A549 (cell line): ENCODE measurements around the gene PEAK3. TPM values are rescaled to one million over a fixed set of nuclear protein-coding genes. Genes with fewer than 3 reads are reported as not detected.

Experiments used
- ATAC-seq, 2 experiments: fragments of 200-7000 bp in 1 of 2; fragments of >200 bp in 1 of 2; cut with Nextera tagmentation in 1 of 2; cut with Tn5 transposase in 1 of 2; 3 replicates each; pipeline versions ENCODE4 v1.8.0 to v1.9.1; 2018 to 2020; ENCODE audit warnings: mild to moderate bottlenecking in 1 of 2, moderate library complexity in 1 of 2
- CTCF ChIA-PET: fragments of 300-600 bp; sonication (Branson Sonifier 250); formaldehyde crosslinking; extraction: SDS; loops from one replicate; lab custom pipeline; 2021; ENCODE audit warnings: antibody characterized with exemption, inconsistent platforms; lab: Yijun Ruan, JAX
- POLR2A ChIA-PET: fragments of 350-600 bp; formaldehyde crosslinking; extraction: SDS; loops from one replicate; lab custom pipeline; 2021; ENCODE audit warnings: antibody characterized with exemption, inconsistent platforms; lab: Yijun Ruan, JAX
- DNase-seq, 2 experiments: peaks; one replicate each; pipeline versions ENCODE4 v3.0.0 to v3.0.0-alpha.2; 2011 to 2016; ENCODE audit warnings: low read depth in 1 of 2, low spot score in 1 of 2
- FAIRE-seq: peaks from 2 replicates; lab custom pipeline; 2011; peaks lifted over from hg19 to GRCh38; lab: Jason Lieb, UNC
- H3K27ac ChIP-seq, 2 experiments: fragments of >200 bp; sonication (Bioruptor Twin); formaldehyde crosslinking; 3 replicates each; pipeline ENCODE4 v1.5.1; 2016 to 2017
- H3K4me1 ChIP-seq: fragments of >200 bp; sonication (Bioruptor Twin); formaldehyde crosslinking; 3 replicates; pipeline ENCODE4 v1.6.1; 2016
- H3K4me2 ChIP-seq: fragments of >200 bp; sonication (Bioruptor Twin); formaldehyde crosslinking; 3 replicates; pipeline ENCODE4 v1.6.1; 2016
- H3K4me3 ChIP-seq: fragments of >200 bp; sonication (Bioruptor Twin); formaldehyde crosslinking; 3 replicates; pipeline ENCODE4 v1.5.1; 2016
- H3K9me3 ChIP-seq: fragments of >200 bp; sonication (Bioruptor Twin); formaldehyde crosslinking; 3 replicates; pipeline ENCODE4 v1.6.1; 2016
- CBX8 ChIP-seq: fragments of 200-600 bp; sonication (generic); IDR thresholded peaks from 2 replicates; pipeline ENCODE4 v1.6.1; 2016
- EP300 ChIP-seq, 2 experiments: fragments of >200 bp; sonication (Bioruptor Twin); formaldehyde crosslinking; IDR thresholded peaks; 2 replicates in 1 of 2; 3 replicates in 1 of 2; pipeline ENCODE4 v1.6.1; 2016 to 2017
- ESRRA ChIP-seq: fragments of 150-350 bp; IDR thresholded peaks from 2 replicates; pipeline ENCODE4 v1.6.1; 2014; ENCODE audit warnings: mild to moderate bottlenecking, low read length, borderline replicate concordance
- FOSB ChIP-seq: fragments of 250-450 bp; sonication (Bioruptor Pico); IDR thresholded peaks from 2 replicates; pipeline ENCODE4 v1.5.0; 2020; ENCODE audit warnings: mild to moderate bottlenecking, moderate library complexity
- GATA3 ChIP-seq: IDR thresholded peaks from 2 replicates; pipeline ENCODE4 v1.6.1; 2012; ENCODE audit warnings: borderline replicate concordance
- HDAC2 ChIP-seq: fragments of 200-600 bp; sonication (generic); IDR thresholded peaks from 2 replicates; pipeline ENCODE4 v1.6.1; 2016
- HOXA7 ChIP-seq: fragments of 250-450 bp; sonication (Bioruptor Pico); IDR thresholded peaks from 2 replicates; pipeline ENCODE4 v1.5.0; 2020; ENCODE audit warnings: mild to moderate bottlenecking, moderate library complexity
- HOXB13 ChIP-seq: fragments of 250-450 bp; sonication (Bioruptor Pico); IDR thresholded peaks from 2 replicates; pipeline ENCODE4 v1.5.0; 2020; ENCODE audit warnings: low read depth, mild to moderate bottlenecking, moderate library complexity
- HOXB5 ChIP-seq: fragments of 250-450 bp; sonication (Bioruptor Pico); IDR thresholded peaks from 2 replicates; pipeline ENCODE4 v1.5.0; 2020; ENCODE audit warnings: mild to moderate bottlenecking, moderate library complexity
- JUNB ChIP-seq: fragments of >200 bp; sonication (Bioruptor Twin); formaldehyde crosslinking; IDR thresholded peaks from 2 replicates; pipeline ENCODE4 v1.6.1; 2016
- MAFK ChIP-seq: fragments of 450-650 bp; IDR thresholded peaks from 2 replicates; pipeline ENCODE4 v1.6.1; 2014; ENCODE audit not compliant: partially characterized antibody
- NR3C1 ChIP-seq: fragments of >200 bp; sonication (Bioruptor Twin); formaldehyde crosslinking; IDR thresholded peaks from 3 replicates; pipeline ENCODE4 v1.6.1; 2017
- PHF8 ChIP-seq: fragments of 200-600 bp; sonication (generic); IDR thresholded peaks from 2 replicates; pipeline ENCODE4 v1.6.1; 2016; ENCODE audit warnings: low read depth, mild to moderate bottlenecking, antibody characterized with exemption, moderate library complexity, borderline replicate concordance
- POLR2AphosphoS2 ChIP-seq: conservative IDR thresholded peaks from 2 replicates; pipeline ENCODE4 v1.6.1; 2012; ENCODE audit warnings: low read length, improper control_type of control experiment, inconsistent platforms
- SREBF2 ChIP-seq: fragments of 450-650 bp; IDR thresholded peaks from 2 replicates; pipeline ENCODE4 v1.6.1; 2014; ENCODE audit warnings: mild to moderate bottlenecking, moderate library complexity
- TFCP2L1 ChIP-seq: fragments of 250-450 bp; sonication (Bioruptor Pico); IDR thresholded peaks from 2 replicates; pipeline ENCODE4 v1.5.0; 2021; ENCODE audit warnings: mild to moderate bottlenecking
- TP53 ChIP-seq: fragments of 250-450 bp; sonication (Bioruptor Pico); IDR thresholded peaks from 2 replicates; pipeline ENCODE4 v1.5.0; 2021; ENCODE audit warnings: mild to moderate bottlenecking, moderate library complexity
- ZNF302 ChIP-seq: fragments of 250-450 bp; sonication (Bioruptor Pico); IDR thresholded peaks from 2 replicates; pipeline ENCODE4 v1.9.0; 2021; ENCODE audit warnings: inconsistent platforms, mild to moderate bottlenecking, moderate library complexity
- WGBS: methylation state at CpG from one replicate; pipeline ENCODE4 v1.1.6; 2017; ENCODE audit errors: missing lambda C conversion rate; 5-methylcytosine and 5-hydroxymethylcytosine counted together
- polyA plus RNA-seq, 4 experiments: library from polyadenylated mRNA; depleted of rRNA in 3 of 4; stranded (reverse); fragments of >200 nt; fragmentation: RNase III in 1 of 4; extraction: RNeasy Plus Mini Kit Qiagen cat#74134 plus additional on column Dnase treatment in 1 of 4; gene quantifications; 2 replicates in 3 of 4; 3 replicates in 1 of 4; pipeline ENCODE4 v1.2.3, GENCODE V29; 2011 to 2017
- TF ChIP-seq, protein P1 (sequence below): fragments of 450-650 bp; IDR thresholded peaks from 2 replicates; pipeline ENCODE4 v1.6.1; 2014; ENCODE audit warnings: antibody characterized with exemption
- TF ChIP-seq, protein P2 (sequence below): IDR thresholded peaks from 2 replicates; pipeline ENCODE4 v1.6.1; 2012
- TF ChIP-seq, protein P3 (sequence below): fragments of >200 bp; sonication (Bioruptor Twin); formaldehyde crosslinking; IDR thresholded peaks from 3 replicates; pipeline ENCODE4 v1.6.1; 2016

Gene PEAK3
- polyA plus RNA-seq, 2 of the 4 experiments (the other 2 are of a cell fraction): not detected

DNA sequence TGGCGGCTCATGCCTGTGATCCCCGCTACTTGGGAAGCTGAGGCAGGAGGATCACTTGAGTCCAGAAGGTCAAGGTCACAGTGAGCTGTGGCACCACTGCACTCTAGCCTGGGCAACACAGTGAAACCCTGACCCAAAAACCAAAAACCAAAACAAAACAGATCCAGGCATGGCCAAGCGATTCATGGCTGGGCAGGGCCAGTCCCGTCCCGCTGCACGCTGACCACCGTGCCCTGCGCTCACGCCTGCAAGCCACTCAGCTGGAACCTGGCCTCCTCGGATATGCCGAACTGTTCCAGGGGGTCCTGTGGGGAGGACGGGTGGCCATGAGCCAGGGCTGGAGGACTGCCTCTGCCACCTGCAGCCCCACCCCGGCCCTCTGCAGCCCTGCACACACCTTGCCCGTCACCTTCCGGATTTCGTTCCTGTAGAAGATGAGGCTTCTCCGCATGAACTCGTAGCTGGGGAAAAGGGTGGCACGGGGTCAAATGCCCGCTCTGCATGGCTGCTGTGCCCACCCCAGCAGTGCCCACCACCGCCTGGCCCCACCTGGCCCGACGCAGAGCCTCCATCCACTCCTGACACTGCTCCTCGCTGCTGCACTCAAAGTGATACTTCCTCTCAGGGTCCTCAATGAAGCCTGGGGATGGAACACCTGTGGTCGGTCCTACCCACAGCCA lies 48.2 kb downstream of the PEAK3 start:
- no peak for TF ChIP-seq GATA3
- TF ChIP-seq FOSB (CRISPR knock-in tag): no peak
- TF ChIP-seq TFCP2L1 (CRISPR knock-in tag): no peak
- TF ChIP-seq, protein P1, sequence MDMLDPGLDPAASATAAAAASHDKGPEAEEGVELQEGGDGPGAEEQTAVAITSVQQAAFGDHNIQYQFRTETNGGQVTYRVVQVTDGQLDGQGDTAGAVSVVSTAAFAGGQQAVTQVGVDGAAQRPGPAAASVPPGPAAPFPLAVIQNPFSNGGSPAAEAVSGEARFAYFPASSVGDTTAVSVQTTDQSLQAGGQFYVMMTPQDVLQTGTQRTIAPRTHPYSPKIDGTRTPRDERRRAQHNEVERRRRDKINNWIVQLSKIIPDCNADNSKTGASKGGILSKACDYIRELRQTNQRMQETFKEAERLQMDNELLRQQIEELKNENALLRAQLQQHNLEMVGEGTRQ: no peak
- no peak; the same call in 1 of the 2 replicates for TF ChIP-seq POLR2AphosphoS2
- TF ChIP-seq, protein P2, sequence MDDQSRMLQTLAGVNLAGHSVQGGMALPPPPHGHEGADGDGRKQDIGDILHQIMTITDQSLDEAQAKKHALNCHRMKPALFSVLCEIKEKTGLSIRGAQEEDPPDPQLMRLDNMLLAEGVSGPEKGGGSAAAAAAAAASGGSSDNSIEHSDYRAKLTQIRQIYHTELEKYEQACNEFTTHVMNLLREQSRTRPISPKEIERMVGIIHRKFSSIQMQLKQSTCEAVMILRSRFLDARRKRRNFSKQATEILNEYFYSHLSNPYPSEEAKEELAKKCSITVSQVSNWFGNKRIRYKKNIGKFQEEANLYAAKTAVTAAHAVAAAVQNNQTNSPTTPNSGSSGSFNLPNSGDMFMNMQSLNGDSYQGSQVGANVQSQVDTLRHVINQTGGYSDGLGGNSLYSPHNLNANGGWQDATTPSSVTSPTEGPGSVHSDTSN: no peak
- TF ChIP-seq JUNB: no peak
- no peak for TF ChIP-seq HDAC2
- no peak for TF ChIP-seq CBX8
- TF ChIP-seq ESRRA: no peak
- TF ChIP-seq ZNF302 (CRISPR knock-in tag): no peak
- no peak for TF ChIP-seq HOXB5 (CRISPR knock-in tag)
- Histone ChIP-seq H3K4me2 (no peak overlapping the region), H3K27ac (no peak overlapping the region), H3K4me1 (peaks cover 12% of the 10 kb centered on the region), H3K9me3 (no peaks in the 10 kb centered on the region), H3K4me3 (no peak overlapping the region)
- CTCF ChIA-PET: interaction anchor here (1.1 kb wide), 1 partner anchor 80 kb away, joined by 3 read pairs; no protein-coding TSS in a partner anchor
- POLR2A ChIA-PET: no interaction called here
- ATAC-seq (no peak), DNase-seq (no peak), FAIRE-seq (no peak)
- 95% methylated on average over 11 of the region's 25 CpGs for WGBS

DNA sequence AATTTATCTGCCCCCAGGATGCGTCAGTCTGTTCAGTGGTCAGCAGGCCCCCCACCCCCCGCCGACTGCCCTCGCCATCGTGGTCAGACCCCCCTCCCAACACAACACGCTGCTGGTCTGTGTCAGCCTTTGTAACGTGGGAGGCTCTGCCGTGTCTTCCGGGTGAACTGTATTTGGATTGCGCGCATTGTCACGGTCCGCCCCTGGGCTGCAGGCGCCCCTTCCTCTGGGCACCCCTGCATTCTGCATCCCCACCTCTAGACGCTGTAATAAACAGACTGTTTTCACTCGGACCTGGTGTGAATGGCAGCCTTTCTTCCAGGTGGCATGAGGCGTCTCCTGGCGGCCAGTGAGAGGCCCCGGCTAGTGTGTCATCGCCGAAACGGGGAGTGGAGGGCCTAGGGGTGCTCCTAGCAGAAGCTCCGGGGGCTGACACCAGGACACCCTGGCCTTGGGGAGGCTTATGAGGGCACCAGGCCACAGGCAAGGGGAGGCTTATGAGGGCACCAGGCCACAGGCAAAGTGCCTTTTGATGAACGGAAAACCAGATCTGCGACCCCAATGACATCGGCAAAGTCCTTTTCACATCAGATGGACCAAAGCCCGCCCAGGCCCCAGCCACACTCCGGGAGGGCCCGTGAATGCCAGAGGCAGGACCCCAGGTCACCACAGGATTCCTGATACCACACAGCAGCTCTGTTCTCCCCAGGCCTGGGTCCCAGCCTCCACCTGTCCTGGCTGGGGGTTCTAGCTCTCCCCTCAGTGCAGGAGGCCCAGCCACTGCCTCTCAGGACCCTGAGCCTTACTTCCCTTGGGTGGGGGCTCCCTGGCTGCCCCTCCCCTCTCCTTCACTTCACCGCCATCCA lies 49.5 kb downstream of the PEAK3 start:
- FAIRE-seq: no peak
- Histone ChIP-seq H3K9me3 (no peaks in the 10 kb centered on the region), H3K4me1 (no peaks in the 10 kb centered on the region; the same call in 1 of the 3 replicates), H3K4me2 (no peak overlapping the region), H3K27ac (no peak overlapping the region)
- CTCF ChIA-PET: no interaction called here
- no peak for DNase-seq
- TF ChIP-seq HOXA7 (CRISPR knock-in tag): no peak
- no peak for TF ChIP-seq ESRRA
- TF ChIP-seq, protein P3, sequence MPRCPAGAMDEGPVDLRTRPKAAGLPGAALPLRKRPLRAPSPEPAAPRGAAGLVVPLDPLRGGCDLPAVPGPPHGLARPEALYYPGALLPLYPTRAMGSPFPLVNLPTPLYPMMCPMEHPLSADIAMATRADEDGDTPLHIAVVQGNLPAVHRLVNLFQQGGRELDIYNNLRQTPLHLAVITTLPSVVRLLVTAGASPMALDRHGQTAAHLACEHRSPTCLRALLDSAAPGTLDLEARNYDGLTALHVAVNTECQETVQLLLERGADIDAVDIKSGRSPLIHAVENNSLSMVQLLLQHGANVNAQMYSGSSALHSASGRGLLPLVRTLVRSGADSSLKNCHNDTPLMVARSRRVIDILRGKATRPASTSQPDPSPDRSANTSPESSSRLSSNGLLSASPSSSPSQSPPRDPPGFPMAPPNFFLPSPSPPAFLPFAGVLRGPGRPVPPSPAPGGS: no peak
- no peak for TF ChIP-seq MAFK
- TF ChIP-seq PHF8: no peak
- no peak for TF ChIP-seq EP300 (IDR thresholded peaks at IDR 0.05)
- TF ChIP-seq HOXB13: no peak
- TF ChIP-seq TP53 (CRISPR knock-in tag): no peak
- TF ChIP-seq NR3C1: no peak
- no peak for TF ChIP-seq SREBF2
- TF ChIP-seq, all 56 proteins: peak for 0
- 91% methylated on average over 19 of the region's 30 CpGs for WGBS
- POLR2A ChIA-PET: no interaction called here
- H3K4me3 ChIP-seq: no peak overlapping the region
- ATAC-seq: no peak
